Body of pancreas (tissue), 4 donors: ENCODE results near the gene LTB. TPM values are rescaled to one million over a fixed set of nuclear protein-coding genes. Genes with fewer than 3 reads are reported as not detected.

ENCODE experiments used
- ATAC-seq: fragments of 150-250 bp; one replicate; pipeline ENCODE4 v1.9.1; 2016
- DNase-seq, 4 donors: peaks; one replicate each; pipeline ENCODE4 v3.0.0-alpha.2; 2019
- H3K27ac ChIP-seq, 4 donors: fragments of 200-600 bp; sonication (generic); 1 replicate in 3 of 4; 2 replicates in 1 of 4; pipeline versions ENCODE4 v1.5.1 to v1.6.1; 2016 to 2019; ENCODE audit warnings: mild to moderate bottlenecking in 1 of 4, mixed read lengths in 1 of 4, moderate library complexity in 1 of 4
- H3K27me3 ChIP-seq, 2 donors: fragments of 200-600 bp; sonication (generic); one replicate each; pipeline ENCODE4 v1.6.0; 2016; ENCODE audit warnings: mild to moderate bottlenecking in 1 of 2
- H3K36me3 ChIP-seq, 2 donors: fragments of 200-600 bp; sonication (generic); replicated peaks in 1 of 2; 2 replicates each; pipeline ENCODE4 v1.5.1; 2016; ENCODE audit warnings: low read depth in 2 of 2; ENCODE audit not compliant: insufficient read depth in 1 of 2
- H3K4me1 ChIP-seq: fragments of 200-600 bp; sonication (generic); one replicate; pipeline ENCODE4 v1.6.0; 2016
- H3K4me3 ChIP-seq, 2 donors: fragments of 200-600 bp; sonication (generic); 1 replicate in 1 of 2; 2 replicates in 1 of 2; pipeline ENCODE4 v1.5.1; 2016 to 2019
- H3K9me3 ChIP-seq, 3 donors: fragments of 200-600 bp; sonication (generic); 1 replicate in 2 of 3; 2 replicates in 1 of 3; pipeline ENCODE4 v1.5.1; 2016
- POLR2A ChIP-seq, 3 donors: fragments of 450-650 bp; IDR thresholded peaks; one replicate each; pipeline ENCODE4 v1.6.1; 2016; ENCODE audit warnings: antibody characterized with exemption in 3 of 3, mild to moderate bottlenecking in 2 of 3
- WGBS, 2 donors: methylation state at CpG; one replicate each; pipeline ENCODE4 v1.1.5; 2017; 5-methylcytosine and 5-hydroxymethylcytosine counted together
- intact Hi-C: fragments of 100-400 bp; cut with DNase I; formaldehyde crosslinking; loops from one replicate; pipeline ENCODE4 v1.15.1; 2023
- total RNA-seq, 2 donors: library from RNA; depleted of rRNA; stranded (reverse); fragments of >200 nt; gene quantifications; one replicate each; pipeline ENCODE4 v1.1.0, GENCODE V29; 2016
- TF ChIP-seq, protein P1 (sequence below), 7 experiments: fragments of 450-650 bp in 4 of 7; fragments of 200-600 bp in 3 of 7; sonication (generic) in 3 of 7; IDR thresholded peaks; one replicate each; pipeline ENCODE4 v1.5.1; 2016 to 2019; ENCODE audit warnings: antibody characterized with exemption in 7 of 7

LTB gene
- total RNA-seq, 2 donors from 2014 or later = 0.78 TPM; not detected in 1

GRCh38 chr6:31580807-31581433, 1.3 kb downstream of the LTB start:
- 0% methylated on average over 22 to 48 of the region's 62 CpGs for WGBS, 2 donors
- H3K27me3 ChIP-seq = no peaks in the 10 kb centered on the region
- peak; percentile 86 to 90 (median 88) for DNase-seq
- H3K27ac ChIP-seq = peak overlapping the region in 3 of 4 donors; percentile 56 to 73 (median 62)
- peak; percentile 92 for ATAC-seq
- H3K4me3 ChIP-seq = peak overlapping the region; percentile 48 to 57
- H3K36me3 ChIP-seq = no peaks in the 10 kb centered on the region
- H3K9me3 ChIP-seq = no peaks in the 10 kb centered on the region
- H3K4me1 ChIP-seq = peaks cover 40% of the 10 kb centered on the region
- intact Hi-C loops = no loop called here
- TF ChIP-seq, protein P1, sequence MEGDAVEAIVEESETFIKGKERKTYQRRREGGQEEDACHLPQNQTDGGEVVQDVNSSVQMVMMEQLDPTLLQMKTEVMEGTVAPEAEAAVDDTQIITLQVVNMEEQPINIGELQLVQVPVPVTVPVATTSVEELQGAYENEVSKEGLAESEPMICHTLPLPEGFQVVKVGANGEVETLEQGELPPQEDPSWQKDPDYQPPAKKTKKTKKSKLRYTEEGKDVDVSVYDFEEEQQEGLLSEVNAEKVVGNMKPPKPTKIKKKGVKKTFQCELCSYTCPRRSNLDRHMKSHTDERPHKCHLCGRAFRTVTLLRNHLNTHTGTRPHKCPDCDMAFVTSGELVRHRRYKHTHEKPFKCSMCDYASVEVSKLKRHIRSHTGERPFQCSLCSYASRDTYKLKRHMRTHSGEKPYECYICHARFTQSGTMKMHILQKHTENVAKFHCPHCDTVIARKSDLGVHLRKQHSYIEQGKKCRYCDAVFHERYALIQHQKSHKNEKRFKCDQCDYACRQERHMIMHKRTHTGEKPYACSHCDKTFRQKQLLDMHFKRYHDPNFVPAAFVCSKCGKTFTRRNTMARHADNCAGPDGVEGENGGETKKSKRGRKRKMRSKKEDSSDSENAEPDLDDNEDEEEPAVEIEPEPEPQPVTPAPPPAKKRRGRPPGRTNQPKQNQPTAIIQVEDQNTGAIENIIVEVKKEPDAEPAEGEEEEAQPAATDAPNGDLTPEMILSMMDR (IDR thresholded peaks at IDR 0.05) = peak; percentile 88 to 97 (median 94)
- TF ChIP-seq POLR2A (IDR thresholded peaks at IDR 0.05) = peak in 2 of 3 donors; percentile 64 to 65

- H3K36me3 ChIP-seq = no peaks in the 10 kb centered on the region
- no peak for DNase-seq
- TF ChIP-seq POLR2A (IDR thresholded peaks at IDR 0.05) = no peak
- TF ChIP-seq, protein P1 (IDR thresholded peaks at IDR 0.05) = no peak
- peak overlapping the region in 1 of 2 donors; percentile 48 for H3K4me3 ChIP-seq
- no peaks in the 10 kb centered on the region for H3K27me3 ChIP-seq
- ATAC-seq = no peak
- H3K9me3 ChIP-seq = no peaks in the 10 kb centered on the region
- H3K4me1 ChIP-seq = peaks cover 40% of the 10 kb centered on the region
- 29 to 38% methylated on average over 11 of the region's 11 CpGs for WGBS, 2 donors
- intact Hi-C loops = no loop called here
- H3K27ac ChIP-seq = peak overlapping the region in 3 of 4 donors; percentile 56 to 73 (median 62)
These were observed 1.8 kb downstream of the LTB start for GRCh38 chr6:31580438-31580740.

DNA sequence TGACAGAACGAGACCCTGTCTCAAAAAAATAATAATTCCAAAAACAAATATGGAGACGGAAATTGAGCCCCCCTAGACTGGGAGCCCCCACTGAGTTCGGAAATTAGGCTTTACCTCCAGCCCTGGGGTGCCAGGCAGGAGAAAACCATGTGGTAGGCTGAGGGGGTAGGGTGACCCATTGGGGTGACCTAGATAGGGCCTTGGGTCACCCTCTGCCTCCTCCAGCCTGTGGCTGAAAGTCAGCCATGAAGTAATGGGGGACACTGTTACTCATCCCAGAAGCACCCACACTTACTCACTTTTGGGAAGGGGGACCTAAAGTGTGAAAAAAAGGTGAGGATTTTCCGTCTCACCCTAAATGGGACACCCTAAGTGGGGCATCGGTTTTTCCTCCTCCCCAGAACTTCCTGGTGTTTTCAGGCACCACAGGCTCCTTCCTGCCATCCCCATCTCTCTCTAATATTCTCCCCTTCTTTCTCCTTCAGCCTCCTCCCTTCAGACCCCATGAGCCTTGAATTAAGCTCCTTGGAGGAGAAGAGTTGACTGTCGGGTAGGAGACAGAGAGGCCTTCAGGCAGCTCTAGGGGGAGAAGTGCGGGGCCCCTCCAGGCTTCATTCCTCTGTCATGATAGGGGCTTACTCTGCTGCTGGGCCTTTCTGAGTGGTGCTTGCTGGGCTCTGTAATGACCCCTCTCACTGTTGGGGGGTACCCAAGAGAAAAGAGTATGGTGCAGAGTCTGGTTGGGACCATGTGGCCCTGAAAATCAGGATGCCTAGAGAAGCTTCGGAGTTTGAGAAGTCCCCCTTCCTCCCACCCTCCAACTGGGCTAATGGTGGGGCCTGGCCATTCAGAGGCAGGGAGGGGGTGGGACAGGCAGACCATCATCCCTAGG, 2.4 kb downstream of the LTB start:
- Histone ChIP-seq H3K4me3 (no peak overlapping the region), H3K27me3 (no peaks in the 10 kb centered on the region), H3K4me1 (peaks cover 40% of the 10 kb centered on the region), H3K27ac (peak overlapping the region in 1 of 4 donors; percentile 70), H3K9me3 (no peaks in the 10 kb centered on the region), H3K36me3 (no peaks in the 10 kb centered on the region)
- 86 to 87% methylated on average over 8 of the region's 8 CpGs for WGBS, 2 donors
- DNase-seq (no peak), ATAC-seq (no peak)
- TF ChIP-seq, protein P1 (IDR thresholded peaks at IDR 0.05) = no peak
- TF ChIP-seq POLR2A (IDR thresholded peaks at IDR 0.05) = no peak
- intact Hi-C loops = no loop called here

DNA sequence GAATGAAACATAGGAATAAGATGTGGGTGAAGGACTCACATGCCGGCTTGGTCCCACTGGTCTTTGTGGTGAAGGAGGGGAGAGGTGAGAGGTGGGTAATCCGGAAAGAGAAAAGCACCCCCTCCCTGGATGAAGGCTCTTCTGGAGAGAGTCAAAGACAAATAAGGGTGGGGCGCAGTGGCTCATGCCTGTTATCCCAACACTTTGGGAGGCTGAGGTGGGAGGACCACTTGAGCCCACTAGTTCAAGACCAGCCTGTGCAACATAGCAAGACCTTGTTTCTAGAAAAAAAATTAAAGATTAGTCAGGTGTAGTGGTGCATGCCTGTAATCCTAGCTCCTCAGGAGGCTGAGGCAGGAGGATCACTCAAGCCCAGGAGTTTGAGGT, 3.1 kb downstream of the LTB start:
- Histone ChIP-seq H3K4me3 (no peak overlapping the region), H3K27me3 (no peaks in the 10 kb centered on the region), H3K9me3 (no peaks in the 10 kb centered on the region), H3K36me3 (no peaks in the 10 kb centered on the region), H3K27ac (peak overlapping the region in 2 of 4 donors; percentile 63 to 70), H3K4me1 (peaks cover 40% of the 10 kb centered on the region)
- intact Hi-C loops = no loop called here
- ATAC-seq = no peak
- TF ChIP-seq, protein P1 (IDR thresholded peaks at IDR 0.05) = no peak
- TF ChIP-seq POLR2A (IDR thresholded peaks at IDR 0.05) = no peak
- 88 to 89% methylated on average over 3 of the region's 3 CpGs for WGBS, 2 donors
- DNase-seq = no peak
